Osteocyte (in vitro differentiated cells): ENCODE data around the gene RAB5A. TPM values are rescaled to one million over a fixed set of nuclear protein-coding genes. Genes with fewer than 3 reads are reported as not detected.

Source experiments
- DNase-seq: peaks from one replicate; pipeline ENCODE4 v3.0.0; 2021; ENCODE audit warnings: mixed read lengths; ENCODE audit not compliant: unreplicated experiment; ENCODE audit errors: extremely low spot score
- H3K27ac Mint-ChIP-seq: one replicate; pipeline ENCODE4 v1.8.0; 2021; ENCODE audit warnings: mild to moderate bottlenecking, mixed read lengths; ENCODE audit not compliant: unreplicated experiment
- H3K27me3 Mint-ChIP-seq: one replicate; pipeline ENCODE4 v1.8.0; 2021; ENCODE audit warnings: mixed read lengths; ENCODE audit not compliant: unreplicated experiment
- H3K36me3 Mint-ChIP-seq: one replicate; pipeline ENCODE4 v1.8.0; 2021; ENCODE audit warnings: mixed read lengths; ENCODE audit not compliant: unreplicated experiment
- H3K4me1 Mint-ChIP-seq: one replicate; pipeline ENCODE4 v1.8.0; 2021; ENCODE audit warnings: mixed read lengths; ENCODE audit not compliant: unreplicated experiment
- H3K4me3 Mint-ChIP-seq: one replicate; pipeline ENCODE4 v1.8.0; 2021; ENCODE audit warnings: mild to moderate bottlenecking, moderate library complexity, mixed read lengths; ENCODE audit not compliant: unreplicated experiment
- H3K9me3 Mint-ChIP-seq: one replicate; pipeline ENCODE4 v1.8.0; 2021; ENCODE audit warnings: mixed read lengths; ENCODE audit not compliant: unreplicated experiment
- total RNA-seq: library from RNA; stranded (reverse); gene quantifications from 2 replicates; pipeline ENCODE4 v1.2.1, GENCODE V29; 2021
- TF ChIP-seq, protein P1 (sequence below): fragments of 200-600 bp; sonication (generic); IDR thresholded peaks from 2 replicates; pipeline ENCODE4 v1.5.0; 2021; ENCODE audit warnings: antibody characterized with exemption, mild to moderate bottlenecking, moderate library complexity

RAB5A gene
- total RNA-seq, 1 donor from 2014 or later: 83.0 TPM

GRCh38 chr3:19901918-19902317 lies 45.0 kb upstream of the RAB5A start:
- DNase-seq: no peak
- Mint-ChIP-seq H3K36me3 (peaks cover 4% of the 10 kb centered on the region), H3K27me3 (no peaks in the 10 kb centered on the region), H3K9me3 (peaks cover 8% of the 10 kb centered on the region), H3K27ac (no peak overlapping the region), H3K4me3 (no peak overlapping the region), H3K4me1 (peaks cover 20% of the 10 kb centered on the region)
- TF ChIP-seq, protein P1, sequence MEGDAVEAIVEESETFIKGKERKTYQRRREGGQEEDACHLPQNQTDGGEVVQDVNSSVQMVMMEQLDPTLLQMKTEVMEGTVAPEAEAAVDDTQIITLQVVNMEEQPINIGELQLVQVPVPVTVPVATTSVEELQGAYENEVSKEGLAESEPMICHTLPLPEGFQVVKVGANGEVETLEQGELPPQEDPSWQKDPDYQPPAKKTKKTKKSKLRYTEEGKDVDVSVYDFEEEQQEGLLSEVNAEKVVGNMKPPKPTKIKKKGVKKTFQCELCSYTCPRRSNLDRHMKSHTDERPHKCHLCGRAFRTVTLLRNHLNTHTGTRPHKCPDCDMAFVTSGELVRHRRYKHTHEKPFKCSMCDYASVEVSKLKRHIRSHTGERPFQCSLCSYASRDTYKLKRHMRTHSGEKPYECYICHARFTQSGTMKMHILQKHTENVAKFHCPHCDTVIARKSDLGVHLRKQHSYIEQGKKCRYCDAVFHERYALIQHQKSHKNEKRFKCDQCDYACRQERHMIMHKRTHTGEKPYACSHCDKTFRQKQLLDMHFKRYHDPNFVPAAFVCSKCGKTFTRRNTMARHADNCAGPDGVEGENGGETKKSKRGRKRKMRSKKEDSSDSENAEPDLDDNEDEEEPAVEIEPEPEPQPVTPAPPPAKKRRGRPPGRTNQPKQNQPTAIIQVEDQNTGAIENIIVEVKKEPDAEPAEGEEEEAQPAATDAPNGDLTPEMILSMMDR: no peak

DNA sequence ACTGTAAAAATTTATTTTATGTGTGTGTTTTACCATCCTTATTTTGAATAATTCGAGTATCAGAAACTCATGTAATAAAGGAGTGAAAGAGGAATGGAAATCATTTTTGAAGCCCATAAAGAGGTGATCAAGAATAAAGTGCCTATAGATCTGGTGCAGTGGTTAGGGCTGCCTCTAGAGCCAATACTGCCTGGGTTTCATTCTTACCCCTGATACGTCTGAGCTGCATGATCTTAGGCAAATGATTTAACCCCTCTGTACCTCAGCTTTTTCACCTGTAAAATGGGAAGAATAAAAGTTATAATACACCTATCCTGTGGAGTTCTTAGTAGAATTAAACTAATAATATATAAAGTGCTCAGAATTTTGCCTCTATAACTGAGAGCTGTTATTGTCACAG lies 43.2 kb upstream of the RAB5A start:
- Mint-ChIP-seq H3K27ac (no peak overlapping the region), H3K9me3 (peaks cover 8% of the 10 kb centered on the region), H3K4me3 (no peak overlapping the region), H3K36me3 (peaks cover 4% of the 10 kb centered on the region), H3K4me1 (peaks cover 9% of the 10 kb centered on the region), H3K27me3 (no peaks in the 10 kb centered on the region)
- TF ChIP-seq, protein P1: no peak
- DNase-seq: no peak

- Mint-ChIP-seq H3K27ac (no peak overlapping the region), H3K36me3 (peaks cover 7% of the 10 kb centered on the region), H3K4me1 (no peaks in the 10 kb centered on the region), H3K27me3 (no peaks in the 10 kb centered on the region), H3K4me3 (no peak overlapping the region), H3K9me3 (peaks cover 12% of the 10 kb centered on the region)
- no peak for DNase-seq
- TF ChIP-seq, protein P1: no peak
Measured at GRCh38 chr3:19907523-19907922, 39.4 kb upstream of the RAB5A start.

GRCh38 chr3:19911452-19911851 lies 35.4 kb upstream of the RAB5A start:
- Mint-ChIP-seq H3K4me3 (no peak overlapping the region), H3K4me1 (no peaks in the 10 kb centered on the region), H3K9me3 (peaks cover 21% of the 10 kb centered on the region), H3K27ac (no peak overlapping the region), H3K36me3 (peaks cover 7% of the 10 kb centered on the region), H3K27me3 (no peaks in the 10 kb centered on the region)
- TF ChIP-seq, protein P1: no peak
- DNase-seq: no peak

GRCh38 chr3:19917167-19917566 lies 29.7 kb upstream of the RAB5A start:
- H3K9me3 Mint-ChIP-seq: peaks cover 13% of the 10 kb centered on the region
- H3K4me3 Mint-ChIP-seq: no peak overlapping the region
- no peak for DNase-seq
- H3K36me3 Mint-ChIP-seq: peaks cover 4% of the 10 kb centered on the region
- H3K27me3 Mint-ChIP-seq: peaks cover 3% of the 10 kb centered on the region
- H3K27ac Mint-ChIP-seq: no peak overlapping the region
- H3K4me1 Mint-ChIP-seq: no peaks in the 10 kb centered on the region
- TF ChIP-seq, protein P1: no peak
